NCI-H2227 treated with DMSO at 0.1 percent for 48 hours (cell line): ENCODE measurements around the gene MISFA.
"Not testable (repeated sequence)": the region's sequence is repeated elsewhere in the genome, so short reads cannot be mapped to it uniquely, and the experiment has no call there.

Experiments
- DNase-seq: peaks from one replicate; lab custom pipeline; 2025; lab: John Stamatoyannopoulos, UW

The MISFA gene

GRCh38 chr11:18599739-18600230, at the start of gene MISFA:
Gene MISFA, plus strand, starts transcription at chr11:18599789. Its CDS starts 140 bp downstream, at chr11:18599929.
- DNase-seq, result no peak

- DNase-seq, result no peak
Measured at GRCh38 chr11:18563090-18563730, 36.4 kb upstream of the MISFA start.

- DNase-seq, result no peak
Measured at GRCh38 chr11:18564149-18564548, 35.4 kb upstream of the MISFA start.

GRCh38 chr11:18566406-18566805, 33.2 kb upstream of the MISFA start:
- no peak for DNase-seq

- no peak for DNase-seq
Measured at GRCh38 chr11:18567081-18567480, 32.5 kb upstream of the MISFA start.

- DNase-seq, result no peak
Measured at GRCh38 chr11:18575361-18575760, 24.2 kb upstream of the MISFA start.

- no peak for DNase-seq
Measured at GRCh38 chr11:18578975-18579598, 20.5 kb upstream of the MISFA start.

GRCh38 chr11:18580113-18580766, 19.3 kb upstream of the MISFA start:
- no peak for DNase-seq

- no peak for DNase-seq
Measured at GRCh38 chr11:18581825-18582224, 17.8 kb upstream of the MISFA start.

GRCh38 chr11:18588297-18589252, 11.0 kb upstream of the MISFA start, which contains the start of gene UEVLD:
Gene UEVLD, minus strand, starts transcription at chr11:18588734. Its CDS starts 80 bp downstream, at chr11:18588654.
- peak; percentile 69 for DNase-seq

- no peak for DNase-seq
Measured at GRCh38 chr11:18590571-18590970, 9.0 kb upstream of the MISFA start.

GRCh38 chr11:18594088-18594487, 5.5 kb upstream of the MISFA start:
- DNase-seq, result not testable (repeated sequence)

GRCh38 chr11:18594999-18595749, 4.4 kb upstream of the MISFA start:
- no peak for DNase-seq

- no peak for DNase-seq
Measured at GRCh38 chr11:18600915-18601569, 1.5 kb downstream of the MISFA start.

GRCh38 chr11:18608376-18608775, 8.8 kb downstream of the MISFA start:
- DNase-seq, result no peak

- DNase-seq, result no peak
Measured at GRCh38 chr11:18611196-18611595, 11.6 kb downstream of the MISFA start.

GRCh38 chr11:18612394-18612793, 12.8 kb downstream of the MISFA start:
- no peak for DNase-seq

GRCh38 chr11:18614667-18615066, 15.1 kb downstream of the MISFA start:
- DNase-seq, result no peak

GRCh38 chr11:18615628-18616392, 16.2 kb downstream of the MISFA start:
- DNase-seq, result no peak
